Heart right ventricle (tissue), 16 donors: ENCODE results near the gene TTC1. TPM values are rescaled to one million over a fixed set of nuclear protein-coding genes. Genes with fewer than 3 reads are reported as not detected.

Source experiments
- ATAC-seq, 8 donors: fragments of 200-7000 bp; cut with Tn5 transposase; one replicate each; pipeline ENCODE4 v1.9.1; 2020; ENCODE audit warnings: mild to moderate bottlenecking in 8 of 8, moderate library complexity in 8 of 8, moderate number of reproducible peaks in 1 of 8
- DNase-seq, 2 donors: peaks; one replicate each; pipeline ENCODE4 v3.0.0-alpha.2; 2020
- H3K27ac ChIP-seq, 10 donors: fragments of 200-600 bp; sonication (generic) in 2 of 10; one replicate each; pipeline versions ENCODE4 v1.5.0 to v1.8.0; 2020 to 2022; ENCODE audit warnings: mild to moderate bottlenecking in 3 of 10
- H3K27me3 ChIP-seq, 7 donors: fragments of 200-600 bp; one replicate each; pipeline ENCODE4 v1.8.0; 2021 to 2022; ENCODE audit warnings: mild to moderate bottlenecking in 2 of 7
- H3K36me3 ChIP-seq, 9 donors: fragments of 200-600 bp; sonication (generic) in 1 of 9; one replicate each; pipeline versions ENCODE4 v1.5.0 to v1.8.0; 2020 to 2022; ENCODE audit warnings: mild to moderate bottlenecking in 2 of 9
- H3K4me1 ChIP-seq, 9 donors: fragments of 200-600 bp; sonication (generic) in 1 of 9; one replicate each; pipeline versions ENCODE4 v1.5.0 to v1.8.0; 2020 to 2022; ENCODE audit warnings: mild to moderate bottlenecking in 4 of 9
- H3K4me3 ChIP-seq, 10 donors: fragments of 200-600 bp; sonication (generic) in 2 of 10; one replicate each; pipeline versions ENCODE4 v1.5.0 to v1.8.0; 2020 to 2022; ENCODE audit warnings: mild to moderate bottlenecking in 7 of 10, moderate library complexity in 2 of 10
- H3K9me3 ChIP-seq, 11 donors: fragments of 200-600 bp in 10 of 11; sonication (generic) in 2 of 11; one replicate each; pipeline versions ENCODE4 v1.5.0 to v1.8.0; 2013 to 2022; ENCODE audit warnings: mild to moderate bottlenecking in 2 of 11, control low read depth in 1 of 11, moderate library complexity in 1 of 11
- WGBS, 2 donors: extraction: QIAGEN DNeasy Blood & Tissue Kit; methylation state at CpG; one replicate each; pipeline ENCODE4 v1.1.7; 2013; ENCODE audit warnings: inconsistent platforms in 1 of 2; 5-methylcytosine and 5-hydroxymethylcytosine counted together
- intact Hi-C, 10 donors: fragments of 100-400 bp; cut with DNase I; formaldehyde crosslinking; loops; one replicate each; pipeline versions ENCODE4 v1.11.1 to v1.14.2; 2022
- polyA plus RNA-seq, 2 donors: library from polyadenylated mRNA; stranded (reverse); fragments of 200-250 nt; gene quantifications; one replicate each; pipeline ENCODE4 v1.2.3, GENCODE V29; 2013
- total RNA-seq, 10 donors: library from RNA; stranded (reverse); fragmentation: NEBNext Ultra II Directional in 3 of 10; extraction: Animal tissue kit (Norgen Biotek cat#: 25700) in 3 of 10; gene quantifications; one replicate each; pipeline versions ENCODE4 v1.2.1 to v1.2.4, GENCODE V29; 2021 to 2023
- TF ChIP-seq, protein P1 (sequence below), 9 donors: fragments of 200-600 bp; sonication (generic) in 2 of 9; IDR thresholded peaks; one replicate each; pipeline versions ENCODE4 v1.5.0 to v1.8.0; 2021 to 2022; ENCODE audit warnings: antibody characterized with exemption in 9 of 9, mild to moderate bottlenecking in 5 of 9, moderate library complexity in 1 of 9
- donor health status: Arrhythmogenic right ventricular cardiomyopathy.
- donor health status: ischemic (EF 13 %, LVEDD 7.1; RV severe dilation, severe dysfunction).
- donor health status: healthy with polysubstance abuse.
- donor health status: DM: no; HTN: yes; CAD: no.
- donor health status: DM: no; HTN: no; CAD: no.
- donor health status: ischemic (EF 25% LVEDD 6.9; RV normal size, moderate dysfunction).
- donor health status: ischemic (EF 25% LVEDD 5.7; RV mildly dilated, moderate dysfunction).
- donor health status: healthy.
- donor health status: DM: yes; HTN: yes; CAD: no.
- donor health status: Ischemic cardiomyopathy.
- donor health status: ischemic (EF 35%, LVEDD 5.7; RV mildly dilated, moderate dysfunction).
- donor health status: nonischemic (EF 11% LVEDD 7.7; RV severe dilation, severe dysfunction).
- donor health status: DM: yes; HTN: yes; CAD: no.
- donor health status: PGD.
- donor health status: ischemic (EF 29% LVEDD 5.4; RV normal size, mild dysfunction).
- donor health status: nonischemic (EF 23%, LVEDD 6.1; RV moderate dilation, normal function).

TTC1 gene
- total and polyA plus RNA-seq, 12 donors: 52.0 to 125 (median 82.3) TPM

DNA sequence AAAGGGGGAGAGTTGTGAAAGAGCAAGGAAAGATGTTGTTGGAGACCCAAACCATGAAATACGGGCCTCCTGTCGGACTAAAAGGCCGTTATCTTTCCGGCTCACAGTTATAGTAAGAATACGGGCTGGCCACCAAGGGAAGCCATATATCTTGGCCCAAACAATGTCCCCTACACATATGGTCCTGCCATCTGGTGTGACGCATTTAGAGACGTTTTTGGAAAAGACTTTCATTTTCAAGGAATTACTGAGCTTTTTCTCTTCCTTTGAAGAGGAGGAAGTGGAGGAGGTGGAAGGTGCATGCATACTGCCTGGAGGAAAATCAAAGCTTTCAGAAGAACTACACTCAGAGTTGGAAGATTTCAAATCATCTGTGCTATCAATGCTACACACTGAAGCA, 83.6 kb downstream of the TTC1 start:
- H3K4me3 ChIP-seq: no peak overlapping the region
- TF ChIP-seq, protein P1, sequence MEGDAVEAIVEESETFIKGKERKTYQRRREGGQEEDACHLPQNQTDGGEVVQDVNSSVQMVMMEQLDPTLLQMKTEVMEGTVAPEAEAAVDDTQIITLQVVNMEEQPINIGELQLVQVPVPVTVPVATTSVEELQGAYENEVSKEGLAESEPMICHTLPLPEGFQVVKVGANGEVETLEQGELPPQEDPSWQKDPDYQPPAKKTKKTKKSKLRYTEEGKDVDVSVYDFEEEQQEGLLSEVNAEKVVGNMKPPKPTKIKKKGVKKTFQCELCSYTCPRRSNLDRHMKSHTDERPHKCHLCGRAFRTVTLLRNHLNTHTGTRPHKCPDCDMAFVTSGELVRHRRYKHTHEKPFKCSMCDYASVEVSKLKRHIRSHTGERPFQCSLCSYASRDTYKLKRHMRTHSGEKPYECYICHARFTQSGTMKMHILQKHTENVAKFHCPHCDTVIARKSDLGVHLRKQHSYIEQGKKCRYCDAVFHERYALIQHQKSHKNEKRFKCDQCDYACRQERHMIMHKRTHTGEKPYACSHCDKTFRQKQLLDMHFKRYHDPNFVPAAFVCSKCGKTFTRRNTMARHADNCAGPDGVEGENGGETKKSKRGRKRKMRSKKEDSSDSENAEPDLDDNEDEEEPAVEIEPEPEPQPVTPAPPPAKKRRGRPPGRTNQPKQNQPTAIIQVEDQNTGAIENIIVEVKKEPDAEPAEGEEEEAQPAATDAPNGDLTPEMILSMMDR (IDR thresholded peaks at IDR 0.05): no peak
- no peaks in the 10 kb centered on the region for H3K9me3 ChIP-seq
- intact Hi-C loops: no loop called here
- peaks cover 0 to 20% (median 0%) of the 10 kb centered on the region in 9 donors for H3K4me1 ChIP-seq
- WGBS, 2 donors: 86 to 92% methylated on average over 7 of the region's 7 CpGs
- ATAC-seq (no peak), DNase-seq (no peak)
- no peaks in the 10 kb centered on the region for H3K27me3 ChIP-seq
- peaks cover 0 to 58% (median 19%) of the 10 kb centered on the region in 9 donors for H3K36me3 ChIP-seq
- H3K27ac ChIP-seq: no peak overlapping the region

DNA sequence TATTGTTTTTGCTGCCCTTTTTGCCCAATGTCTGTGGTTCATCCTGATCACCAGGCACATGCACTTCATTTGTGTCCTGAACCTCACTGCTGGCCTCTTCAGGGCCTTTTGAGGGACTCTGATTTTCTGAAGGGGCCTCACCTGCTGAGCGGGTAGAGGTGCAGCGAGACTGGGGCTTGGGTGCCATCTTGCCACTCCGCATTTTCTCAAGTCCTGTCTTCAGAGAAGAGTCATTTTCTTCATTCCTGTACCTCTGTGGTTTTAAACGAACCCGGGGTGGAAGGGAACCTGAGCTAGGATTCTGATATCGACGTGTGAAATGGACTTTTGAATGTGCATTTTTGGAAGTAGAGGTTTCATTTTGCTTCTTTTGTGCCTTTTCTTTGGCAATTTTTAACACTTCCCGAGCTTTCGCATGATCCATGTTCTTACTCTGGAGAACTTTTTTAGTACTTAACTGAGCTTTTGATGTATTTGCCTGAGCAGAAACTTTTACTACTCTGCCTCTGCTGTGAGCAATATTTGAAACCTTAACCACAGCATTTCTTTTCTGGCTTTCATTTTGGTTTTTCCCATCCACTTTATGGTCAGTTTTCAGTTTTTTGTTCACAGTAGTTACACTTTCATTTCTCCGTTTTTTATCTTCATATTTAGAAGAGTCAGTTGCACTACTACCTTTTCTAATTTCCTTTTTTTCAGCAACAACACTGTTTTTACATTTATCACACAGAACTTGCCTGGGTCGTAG, 84.2 kb downstream of the TTC1 start:
- intact Hi-C loops: no loop called here
- ATAC-seq (no peak), DNase-seq (no peak)
- 93 to 95% methylated on average over 11 of the region's 11 CpGs for WGBS, 2 donors
- no peak overlapping the region for H3K4me3 ChIP-seq
- TF ChIP-seq, protein P1 (IDR thresholded peaks at IDR 0.05): no peak
- H3K4me1 ChIP-seq: peaks cover 0 to 25% (median 0%) of the 10 kb centered on the region in 9 donors
- H3K27me3 ChIP-seq: no peaks in the 10 kb centered on the region
- no peak overlapping the region for H3K27ac ChIP-seq
- no peaks in the 10 kb centered on the region for H3K9me3 ChIP-seq
- H3K36me3 ChIP-seq: peaks cover 0 to 58% (median 19%) of the 10 kb centered on the region in 9 donors

DNA sequence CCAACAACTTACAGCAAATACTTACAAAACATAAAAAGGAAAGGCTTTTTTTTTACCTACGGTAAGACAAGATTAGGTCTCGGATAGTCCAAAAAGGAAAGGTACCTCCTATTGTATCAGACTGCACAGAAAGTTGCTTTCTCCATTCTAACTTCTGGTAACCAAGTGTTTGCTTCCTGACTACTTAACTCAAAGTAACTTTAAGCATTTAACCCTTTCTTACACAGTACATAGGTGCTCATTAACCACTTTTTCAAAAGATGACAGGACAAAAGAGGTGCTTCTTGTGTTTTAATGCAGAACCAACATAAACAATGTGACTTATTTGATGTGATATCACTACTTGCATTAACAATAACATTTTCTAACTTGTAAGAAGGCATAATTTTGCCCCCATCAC, 87.2 kb downstream of the TTC1 start:
- 97 to 99% methylated on average over 2 of the region's 2 CpGs for WGBS, 2 donors
- intact Hi-C loops: no loop called here
- TF ChIP-seq, protein P1 (IDR thresholded peaks at IDR 0.05): no peak

DNA sequence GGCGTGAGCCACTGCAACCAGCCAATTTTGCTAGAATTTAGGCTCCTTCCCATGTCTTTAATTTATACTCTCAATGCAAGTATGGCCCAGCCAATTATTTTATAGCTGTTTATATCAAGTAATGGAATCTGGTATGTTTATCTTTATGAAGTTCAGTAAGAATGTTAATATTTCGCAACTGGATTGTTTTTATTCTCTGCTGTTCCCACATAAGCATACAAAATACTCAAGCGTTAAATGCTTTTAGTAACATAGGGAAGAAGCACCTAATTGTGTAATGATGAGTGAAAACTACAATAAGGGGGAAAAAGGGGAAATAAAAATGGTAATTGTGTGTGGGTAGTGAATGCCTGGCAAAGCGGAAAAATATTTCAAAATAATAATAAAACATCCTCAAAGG, 89.1 kb downstream of the TTC1 start:
- Histone ChIP-seq H3K27ac (no peak overlapping the region), H3K9me3 (no peaks in the 10 kb centered on the region), H3K36me3 (peaks cover 0 to 67% (median 12%) of the 10 kb centered on the region in 9 donors), H3K4me1 (peaks cover 0 to 31% (median 0%) of the 10 kb centered on the region in 9 donors), H3K27me3 (no peaks in the 10 kb centered on the region), H3K4me3 (no peak overlapping the region)
- DNase-seq (no peak), ATAC-seq (no peak)
- whole genome bisulfite sequencing, 2 donors: 95 to 97% methylated on average over 4 of the region's 4 CpGs
- intact Hi-C loops: no loop called here
- TF ChIP-seq, protein P1 (IDR thresholded peaks at IDR 0.05): no peak

More for the DNA sequence above, 87.2 kb downstream of the TTC1 start:
- H3K4me3 ChIP-seq: no peak overlapping the region
- ATAC-seq (no peak), DNase-seq (no peak)
- H3K27me3 ChIP-seq: no peaks in the 10 kb centered on the region
- peaks cover 0 to 83% (median 21%) of the 10 kb centered on the region in 9 donors for H3K36me3 ChIP-seq
- H3K9me3 ChIP-seq: no peaks in the 10 kb centered on the region
- H3K4me1 ChIP-seq: peaks cover 0 to 22% (median 0%) of the 10 kb centered on the region in 9 donors
- no peak overlapping the region for H3K27ac ChIP-seq
